Adrenal gland (tissue), 5 donors: ENCODE results near the gene MYMX.

ENCODE experiments used
- POLR2A ChIP-seq, 2 donors: fragments of 450-650 bp; IDR thresholded peaks; one replicate each; pipeline ENCODE4 v1.6.1; 2017; ENCODE audit warnings: antibody characterized with exemption in 2 of 2, mild to moderate bottlenecking in 2 of 2, moderate library complexity in 1 of 2
- TF ChIP-seq, protein P1 (sequence below), 6 experiments: fragments of 450-650 bp in 4 of 6; fragments of 200-600 bp in 2 of 6; sonication (generic) in 1 of 6; IDR thresholded peaks; 1 replicate in 5 of 6; 2 replicates in 1 of 6; pipeline versions ENCODE4 v1.5.1 to v1.8.0; 2016 to 2021; ENCODE audit warnings: antibody characterized with exemption in 6 of 6, mild to moderate bottlenecking in 2 of 6, moderate library complexity in 1 of 6
- donor health status: DM: no; HTN: no; CAD: no.

DNA sequence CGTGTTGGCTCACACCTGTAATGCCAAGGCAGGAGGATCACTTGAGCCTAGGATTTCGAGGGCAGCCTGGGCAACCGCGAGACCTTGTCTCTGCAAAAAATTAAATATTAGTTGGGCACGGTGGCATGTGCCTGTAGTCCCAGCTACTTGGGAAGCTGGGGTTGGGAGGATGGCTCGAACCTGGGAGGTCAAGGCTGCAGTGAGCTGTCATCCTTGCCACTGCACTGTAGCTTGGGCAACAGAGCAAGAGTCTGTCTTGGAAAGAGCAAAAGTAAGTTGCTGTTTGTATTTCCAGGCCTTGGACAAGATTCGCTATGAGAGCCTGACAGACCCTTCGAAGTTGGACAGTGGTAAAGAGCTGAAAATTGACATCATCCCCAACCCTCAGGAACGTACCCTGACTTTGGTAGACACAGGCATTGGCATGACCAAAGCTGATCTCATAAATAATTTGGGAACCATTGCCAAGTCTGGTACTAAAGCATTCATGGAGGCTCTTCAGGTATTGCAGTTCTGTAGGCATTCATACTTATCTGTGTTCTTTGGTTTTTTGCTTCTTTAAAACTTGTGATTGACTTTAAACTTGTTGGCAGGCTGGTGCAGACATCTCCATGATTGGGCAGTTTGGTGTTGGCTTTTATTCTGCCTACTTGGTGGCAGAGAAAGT, 32.5 kb downstream of the MYMX start:
- TF ChIP-seq, protein P1, sequence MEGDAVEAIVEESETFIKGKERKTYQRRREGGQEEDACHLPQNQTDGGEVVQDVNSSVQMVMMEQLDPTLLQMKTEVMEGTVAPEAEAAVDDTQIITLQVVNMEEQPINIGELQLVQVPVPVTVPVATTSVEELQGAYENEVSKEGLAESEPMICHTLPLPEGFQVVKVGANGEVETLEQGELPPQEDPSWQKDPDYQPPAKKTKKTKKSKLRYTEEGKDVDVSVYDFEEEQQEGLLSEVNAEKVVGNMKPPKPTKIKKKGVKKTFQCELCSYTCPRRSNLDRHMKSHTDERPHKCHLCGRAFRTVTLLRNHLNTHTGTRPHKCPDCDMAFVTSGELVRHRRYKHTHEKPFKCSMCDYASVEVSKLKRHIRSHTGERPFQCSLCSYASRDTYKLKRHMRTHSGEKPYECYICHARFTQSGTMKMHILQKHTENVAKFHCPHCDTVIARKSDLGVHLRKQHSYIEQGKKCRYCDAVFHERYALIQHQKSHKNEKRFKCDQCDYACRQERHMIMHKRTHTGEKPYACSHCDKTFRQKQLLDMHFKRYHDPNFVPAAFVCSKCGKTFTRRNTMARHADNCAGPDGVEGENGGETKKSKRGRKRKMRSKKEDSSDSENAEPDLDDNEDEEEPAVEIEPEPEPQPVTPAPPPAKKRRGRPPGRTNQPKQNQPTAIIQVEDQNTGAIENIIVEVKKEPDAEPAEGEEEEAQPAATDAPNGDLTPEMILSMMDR (IDR thresholded peaks at IDR 0.05): no peak
- TF ChIP-seq POLR2A (IDR thresholded peaks at IDR 0.05): no peak
